MM.1S (cell line): Measurements from ENCODE around the gene COL9A2.

Experiments
- CTCF ChIP-seq: fragments of 300-600 bp; sonication (generic); IDR thresholded peaks from 2 replicates; pipeline ENCODE4 v1.5.1; 2016; ENCODE audit warnings: antibody characterized with exemption, low read length, mixed read lengths
- EZH2phosphoT487 ChIP-seq: fragments of 300-600 bp; sonication (generic); IDR thresholded peaks from 2 replicates; pipeline ENCODE4 v1.6.1; 2018; ENCODE audit warnings: antibody characterized with exemption, low read length

- TF ChIP-seq CTCF (no peak), EZH2phosphoT487 (no peak)
Measured at GRCh38 chr1:40361637-40362036, 44.6 kb upstream of the COL9A2 start.
